CD1c-positive myeloid dendritic cell (primary cell): ENCODE results near the gene PRKCE.
A peak's percentile ranks its signal among the peaks of the same experiment; 100 is the strongest.

Source experiments
- DNase-seq: peaks from one replicate; pipeline ENCODE4 v3.0.0-alpha.2; 2016; ENCODE audit errors: extremely low spot score

The PRKCE gene

GRCh38 chr2:45755585-45756335 is 104.3 kb downstream of the PRKCE start:
- DNase-seq: no peak

GRCh38 chr2:45758018-45758417 is 106.5 kb downstream of the PRKCE start:
- DNase-seq: no peak

GRCh38 chr2:45759310-45759851 is 107.9 kb downstream of the PRKCE start:
- no peak for DNase-seq

GRCh38 chr2:45761635-45762034 is 110.2 kb downstream of the PRKCE start:
- DNase-seq: no peak

GRCh38 chr2:45763255-45763654 is 111.8 kb downstream of the PRKCE start:
- no peak for DNase-seq

DNA sequence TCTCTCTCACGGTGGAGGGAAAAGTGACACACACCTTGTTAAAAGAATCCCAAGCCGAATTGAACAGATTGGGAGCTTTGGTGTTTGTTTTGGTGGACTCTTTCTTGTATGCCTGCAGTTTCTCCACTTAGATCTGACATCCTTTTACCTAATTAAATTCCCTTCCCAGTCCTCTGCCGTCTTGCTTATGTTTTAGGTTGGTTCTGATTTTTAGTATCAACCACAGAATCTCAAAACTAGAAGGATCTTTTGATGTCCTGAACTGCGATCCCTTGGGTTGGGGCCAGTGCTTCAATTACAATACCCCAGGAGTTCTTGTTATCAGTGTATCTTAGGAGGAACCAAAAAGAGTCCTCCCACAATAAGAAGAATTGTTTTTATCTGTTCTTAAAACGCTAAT is 112.3 kb downstream of the PRKCE start:
- no peak for DNase-seq

DNA sequence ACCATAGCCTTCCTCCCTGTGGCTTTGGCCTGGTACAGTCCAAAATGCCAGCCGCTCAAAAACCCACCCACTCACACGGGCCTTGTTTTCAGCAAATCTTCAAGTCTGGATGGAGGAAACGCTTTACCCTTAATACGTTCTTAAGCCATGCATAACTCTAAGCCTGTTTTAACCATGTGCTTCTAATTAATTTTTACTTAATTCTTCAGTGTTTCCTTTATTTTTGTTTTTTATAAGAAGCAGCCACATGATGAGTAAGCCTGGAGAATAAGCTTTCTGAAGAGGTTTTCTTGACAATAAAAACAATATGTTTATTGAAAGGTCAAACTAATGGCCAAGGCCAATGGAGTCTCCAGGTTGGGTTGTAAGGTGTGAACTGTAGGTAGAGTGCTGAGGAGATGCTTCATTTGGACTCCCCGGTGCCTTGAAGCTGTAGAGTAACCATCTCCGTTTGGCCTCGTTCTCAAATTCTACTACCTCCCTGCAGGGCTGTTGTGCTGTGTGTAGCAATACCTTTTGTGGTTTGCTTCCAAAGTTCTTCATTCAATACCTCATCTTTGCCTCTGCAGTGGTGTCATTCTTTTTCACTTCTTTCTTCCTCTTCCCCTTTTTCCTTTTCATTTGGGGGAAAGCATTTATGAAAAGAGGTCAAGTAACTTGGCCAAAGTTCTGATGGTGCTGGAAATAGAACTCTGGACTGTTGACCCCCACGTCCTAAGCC is 113.7 kb downstream of the PRKCE start:
- DNase-seq: peak; percentile 83

- peak; percentile 64 for DNase-seq
Observed at GRCh38 chr2:45765728-45766254, 114.3 kb downstream of the PRKCE start.

- DNase-seq: peak; percentile 32
Observed at GRCh38 chr2:45768208-45768607, 116.7 kb downstream of the PRKCE start.

DNA sequence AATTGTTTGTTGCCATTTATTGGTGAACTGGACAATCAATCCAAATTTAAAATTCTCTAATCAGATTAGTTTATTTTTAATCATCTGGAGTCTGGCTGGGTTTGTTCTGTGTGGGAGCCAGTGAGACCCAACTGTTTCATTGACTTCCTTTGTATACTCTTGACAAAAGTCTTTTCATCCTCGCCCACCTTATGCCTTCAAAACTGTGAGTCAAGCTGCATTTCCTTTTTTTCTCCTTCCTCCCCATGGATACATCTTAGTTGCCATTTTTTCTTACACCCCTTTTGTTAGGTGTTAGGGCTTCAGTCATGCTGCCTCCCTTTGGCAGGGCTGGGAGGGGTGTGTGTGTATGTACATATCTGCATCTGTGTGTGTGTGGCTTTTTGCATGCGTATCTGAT is 117.6 kb downstream of the PRKCE start:
- peak; percentile 50 for DNase-seq

DNA sequence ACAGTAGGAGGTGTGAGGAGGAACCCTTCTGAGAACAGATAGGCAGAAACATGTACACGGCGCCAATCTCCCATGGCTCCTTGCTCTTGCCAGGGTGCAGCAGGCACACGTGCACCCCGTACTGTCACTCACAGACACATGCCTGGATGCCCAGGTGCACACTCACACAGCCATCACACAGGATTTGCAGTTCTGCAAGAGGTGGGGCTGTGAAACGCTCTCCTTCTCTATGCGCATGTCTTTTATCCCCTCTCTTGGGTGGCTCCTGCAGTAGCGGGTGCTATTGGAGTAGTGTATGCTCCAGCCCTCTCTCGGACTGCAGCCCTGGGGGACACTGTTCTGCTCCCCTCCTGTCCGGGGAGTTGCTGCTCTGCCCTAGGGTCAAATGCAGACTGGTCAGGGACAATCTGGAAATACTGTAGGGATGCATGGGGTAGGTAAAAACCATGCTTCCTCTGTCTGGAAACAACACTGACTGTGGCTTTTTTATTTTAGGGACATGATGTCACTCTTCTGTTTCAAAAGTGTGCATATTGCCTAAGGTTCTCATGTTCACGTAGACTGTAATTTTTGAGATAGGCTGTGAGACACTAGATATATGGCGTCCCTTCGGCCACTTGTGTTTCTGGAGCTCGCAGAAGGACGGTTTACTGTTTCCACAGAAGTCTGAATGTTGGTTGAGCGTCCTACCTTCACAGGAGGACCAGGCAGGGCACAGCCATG is 118.5 kb downstream of the PRKCE start:
- peak; percentile 59 for DNase-seq

DNA sequence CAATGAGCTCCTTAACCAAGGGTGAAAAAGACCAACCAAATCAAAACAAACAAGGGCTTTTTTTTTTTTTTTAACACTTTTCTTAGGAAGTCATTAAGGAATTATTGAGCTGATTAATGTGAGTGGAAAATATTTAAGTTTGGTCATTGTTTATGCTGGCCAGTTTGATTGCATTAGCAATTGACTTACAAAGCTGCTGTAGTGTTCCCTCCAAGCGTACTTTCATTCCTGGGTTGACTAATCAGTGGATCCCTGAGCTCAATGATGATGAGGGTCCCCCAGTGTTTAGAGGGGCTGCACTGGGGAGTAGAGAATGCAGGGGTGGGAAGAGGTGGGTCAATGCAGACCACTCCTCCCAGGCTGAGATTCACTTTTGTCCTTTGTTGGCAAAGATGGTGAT is 119.3 kb downstream of the PRKCE start:
- DNase-seq: no peak

DNA sequence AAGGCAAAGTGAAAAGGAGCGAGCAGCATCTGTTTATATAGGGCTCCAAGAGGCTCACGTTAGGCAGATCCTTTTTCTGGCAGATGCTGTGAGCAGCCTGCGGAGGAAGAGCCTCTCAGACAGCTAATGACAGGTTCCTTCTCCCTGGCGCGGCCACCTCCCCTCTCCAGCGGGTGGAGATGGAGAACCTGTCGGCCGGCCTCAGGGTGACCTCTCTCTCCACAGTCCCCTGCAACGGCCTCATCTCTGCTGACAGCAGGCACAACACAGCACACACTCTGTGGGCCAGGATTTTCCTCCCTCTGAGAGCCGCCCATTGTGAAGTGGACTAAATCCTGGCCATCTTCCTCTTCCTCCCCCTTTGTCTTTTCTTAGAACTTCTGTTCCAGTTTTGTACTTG is 119.8 kb downstream of the PRKCE start:
- DNase-seq: peak; percentile 79

- DNase-seq: no peak
Observed at GRCh38 chr2:45772038-45772437, 120.6 kb downstream of the PRKCE start.

GRCh38 chr2:45773909-45774308 is 122.4 kb downstream of the PRKCE start:
- no peak for DNase-seq

GRCh38 chr2:45774688-45775244 is 123.3 kb downstream of the PRKCE start:
- no peak for DNase-seq

DNA sequence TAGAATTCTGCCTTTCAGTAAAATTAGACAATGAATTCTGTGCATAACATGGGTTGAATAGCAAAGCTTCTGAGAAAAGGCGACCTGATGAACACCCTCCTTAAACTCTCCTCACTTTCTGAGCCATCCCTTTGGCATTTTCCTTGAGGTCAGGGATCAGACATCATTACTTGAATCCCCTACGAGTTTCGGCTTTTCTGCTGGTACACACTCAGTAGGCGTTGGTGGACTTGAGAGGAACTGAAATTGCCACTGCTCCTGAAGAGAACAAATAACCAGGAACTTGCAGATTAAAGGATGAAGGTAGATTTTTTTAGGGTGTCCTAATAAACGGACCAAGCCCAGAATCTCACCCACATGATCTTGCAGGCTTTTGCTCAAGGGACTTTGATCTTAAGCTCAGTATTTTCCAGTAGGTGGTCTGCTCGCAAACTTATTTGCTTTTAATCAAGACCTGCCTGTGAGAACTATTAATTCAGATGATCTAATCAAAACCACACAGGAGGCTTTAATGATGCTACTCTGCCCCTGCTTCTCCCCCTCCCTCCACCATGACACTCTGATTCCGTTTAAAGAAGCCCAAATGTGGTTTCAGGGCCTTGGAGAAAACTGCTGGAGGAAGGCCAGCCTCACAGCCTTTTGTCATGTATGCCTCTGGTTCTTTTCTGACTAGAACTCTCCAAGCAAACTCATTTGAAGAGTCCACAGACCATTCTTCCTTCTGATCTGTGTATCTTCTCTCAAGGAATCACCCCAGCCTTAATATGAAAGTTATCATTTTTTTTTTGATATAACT is 124.9 kb downstream of the PRKCE start:
- peak; percentile 78 for DNase-seq

DNA sequence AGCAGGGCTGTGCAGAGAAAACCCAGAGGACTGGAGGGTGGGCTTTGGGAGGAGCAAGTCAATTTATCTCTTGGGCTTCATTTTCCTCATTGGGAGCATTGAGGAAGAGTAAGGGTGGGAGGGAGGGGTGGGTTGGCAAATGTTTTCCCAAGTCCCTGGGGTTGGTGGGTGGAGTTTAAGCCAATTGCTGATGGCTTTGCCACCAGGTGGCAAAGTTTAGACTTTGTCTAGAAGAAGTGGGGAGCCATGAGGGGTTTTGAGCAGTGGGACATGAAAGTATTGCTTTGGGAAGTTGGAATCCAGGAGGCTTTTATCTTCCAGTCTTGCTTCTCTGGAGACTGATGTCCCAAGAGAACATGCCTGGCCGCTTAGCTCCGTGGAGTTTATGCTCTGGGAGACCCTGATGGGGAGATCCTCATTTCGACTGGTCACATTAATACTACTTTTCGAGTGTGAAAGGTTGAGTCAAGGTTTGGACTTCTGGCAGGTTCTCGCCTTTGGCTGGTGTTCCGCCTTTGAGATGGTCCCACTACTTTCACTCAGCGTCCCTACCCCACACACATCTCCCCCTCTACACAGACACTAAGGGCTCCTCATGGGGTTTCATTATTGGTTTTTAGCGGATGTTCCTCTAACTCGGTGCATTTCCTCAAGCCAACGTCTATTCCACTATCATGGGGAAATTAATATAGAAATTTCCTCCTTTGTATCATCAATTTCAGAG is 126.7 kb downstream of the PRKCE start:
- no peak for DNase-seq

DNA sequence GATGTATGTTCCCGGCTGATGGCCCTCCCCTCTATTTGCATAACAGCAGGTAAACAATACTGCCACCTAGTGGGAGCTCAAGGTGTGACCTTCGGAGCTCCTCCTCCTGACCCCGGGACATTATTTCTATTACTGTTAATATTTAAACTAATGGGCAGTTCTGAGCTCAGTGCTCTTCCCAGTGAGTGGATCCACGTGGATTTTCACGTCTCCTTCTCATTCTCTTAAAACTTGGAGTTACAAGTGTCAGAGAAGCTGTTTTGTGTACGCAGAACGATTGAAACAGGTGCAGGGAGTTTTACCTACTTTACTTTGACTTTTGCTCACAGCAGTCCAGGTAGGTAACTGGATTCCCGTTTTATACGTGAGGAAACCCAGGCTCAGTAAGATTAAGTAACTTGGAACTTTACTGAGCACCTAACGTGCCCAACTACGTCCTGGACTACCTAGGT is 127.3 kb downstream of the PRKCE start:
- peak; percentile 87 for DNase-seq
